HuH-7 (cell line): Measurements from ENCODE around the gene CD3D.
A peak's percentile ranks its signal among the peaks of the same experiment; 100 is the strongest.

Experiments used
- DNase-seq: peaks from one replicate; pipeline ENCODE4 v3.0.0; 2011; ENCODE audit warnings: low spot score

Gene CD3D

DNA sequence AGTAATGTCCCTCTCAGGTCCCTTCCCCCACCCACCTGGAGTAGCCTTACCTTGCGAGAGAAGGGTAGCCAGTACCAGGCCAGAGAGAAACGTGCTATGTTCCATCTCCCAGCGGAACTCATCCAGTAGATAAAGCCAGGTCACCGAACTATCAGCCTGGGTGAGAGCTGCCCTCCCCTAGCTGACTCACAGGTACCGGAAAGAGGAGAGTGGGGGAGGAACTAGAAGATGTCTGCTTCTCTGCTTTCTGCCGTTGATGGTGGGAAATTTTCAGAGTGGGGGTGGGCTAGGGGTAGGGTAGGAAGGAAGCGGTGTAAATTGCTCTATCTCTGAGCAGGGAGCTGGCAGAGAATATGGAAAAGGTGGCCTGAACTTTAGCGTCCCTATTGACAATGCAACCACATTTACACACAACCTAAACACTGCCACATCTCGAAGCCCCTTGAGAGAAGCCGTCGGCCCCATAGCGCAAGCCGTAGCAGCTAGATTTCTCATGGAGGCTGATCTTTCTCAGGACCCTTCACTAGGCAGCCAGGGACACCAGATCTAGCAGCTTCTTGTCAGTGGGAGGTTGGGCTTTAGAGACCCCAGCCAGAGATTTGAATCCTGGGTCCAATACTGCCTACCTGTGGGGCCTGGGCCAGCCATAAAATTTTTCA, at the start of gene CD3D:
Gene CD3D (minus strand): TSS at position 203 of the 659 bp plus-strand sequence. CDS start 98 bp downstream, at position 105.
- DNase-seq: no peak

- no peak for DNase-seq
These were observed 41.2 kb upstream of the CD3D start for GRCh38 chr11:118383657-118384056.

- DNase-seq: no peak
These were observed 40.4 kb upstream of the CD3D start for GRCh38 chr11:118382954-118383353.

DNA sequence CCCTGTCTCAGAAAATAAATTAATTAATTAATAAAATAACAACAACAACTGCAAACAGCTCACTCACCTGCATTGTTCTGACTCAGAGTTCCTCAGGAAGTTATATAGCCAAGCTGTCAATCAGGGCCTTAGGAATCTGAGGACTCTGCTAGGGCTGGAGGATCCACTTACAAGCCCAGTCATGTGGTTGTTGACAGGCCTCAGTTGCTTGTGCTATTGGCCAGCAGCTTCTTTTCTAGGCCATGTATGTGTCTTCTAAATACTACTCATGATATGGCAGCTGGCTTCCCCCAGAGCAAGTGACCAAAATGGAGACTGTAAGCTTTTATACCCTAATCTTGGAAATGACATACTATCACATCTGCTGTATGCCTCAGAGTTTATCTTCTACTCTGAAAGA, 38.1 kb upstream of the CD3D start:
- no peak for DNase-seq

GRCh38 chr11:118379497-118379896, 37.0 kb upstream of the CD3D start:
- DNase-seq: no peak

GRCh38 chr11:118375978-118376377, 33.5 kb upstream of the CD3D start:
- no peak for DNase-seq

DNA sequence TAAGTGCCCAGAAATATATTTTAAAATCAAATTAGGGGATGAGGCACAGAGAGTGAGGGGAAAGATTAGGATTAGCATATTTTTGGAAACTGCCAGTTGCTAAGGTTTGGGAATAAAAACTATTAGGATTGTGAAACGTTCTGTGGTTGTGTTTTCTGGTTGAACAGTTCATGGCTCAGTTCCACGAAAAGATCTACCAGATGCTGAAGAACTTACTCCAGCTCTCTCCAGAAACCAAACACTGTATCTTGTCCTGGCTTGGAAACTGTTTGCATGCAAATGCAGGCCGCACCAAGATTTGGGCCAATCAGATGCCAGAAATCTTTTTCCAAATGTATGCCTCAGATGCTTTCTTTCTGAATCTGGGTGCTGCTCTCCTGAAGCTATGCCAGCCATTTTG, 32.2 kb upstream of the CD3D start:
- no peak for DNase-seq

- DNase-seq: no peak
These were observed 31.4 kb upstream of the CD3D start for GRCh38 chr11:118373871-118374270.

- DNase-seq: no peak
These were observed 30.8 kb upstream of the CD3D start for GRCh38 chr11:118373263-118373662.

DNA sequence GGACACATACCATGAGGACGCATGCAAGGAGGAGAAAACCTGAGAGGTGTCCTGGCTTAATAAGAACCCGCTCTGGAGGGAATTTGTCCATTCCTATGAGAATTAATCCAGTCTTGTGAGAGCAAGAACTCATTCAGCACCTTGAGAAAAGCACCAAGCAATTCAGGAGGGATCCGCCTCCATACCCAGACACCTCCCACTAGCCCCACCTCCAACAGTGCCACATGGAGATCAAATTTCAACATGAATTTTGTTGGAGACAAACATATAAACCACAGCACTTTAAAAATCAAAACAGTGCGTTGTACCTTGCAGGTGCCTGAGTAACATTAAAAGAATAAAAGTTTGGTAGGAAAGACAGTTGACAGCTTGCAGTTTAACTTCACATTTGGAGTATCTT, 28.3 kb upstream of the CD3D start:
- DNase-seq: no peak

GRCh38 chr11:118366287-118366686, 23.8 kb upstream of the CD3D start:
- no peak for DNase-seq

GRCh38 chr11:118364956-118365615, 22.6 kb upstream of the CD3D start:
- DNase-seq: no peak

DNA sequence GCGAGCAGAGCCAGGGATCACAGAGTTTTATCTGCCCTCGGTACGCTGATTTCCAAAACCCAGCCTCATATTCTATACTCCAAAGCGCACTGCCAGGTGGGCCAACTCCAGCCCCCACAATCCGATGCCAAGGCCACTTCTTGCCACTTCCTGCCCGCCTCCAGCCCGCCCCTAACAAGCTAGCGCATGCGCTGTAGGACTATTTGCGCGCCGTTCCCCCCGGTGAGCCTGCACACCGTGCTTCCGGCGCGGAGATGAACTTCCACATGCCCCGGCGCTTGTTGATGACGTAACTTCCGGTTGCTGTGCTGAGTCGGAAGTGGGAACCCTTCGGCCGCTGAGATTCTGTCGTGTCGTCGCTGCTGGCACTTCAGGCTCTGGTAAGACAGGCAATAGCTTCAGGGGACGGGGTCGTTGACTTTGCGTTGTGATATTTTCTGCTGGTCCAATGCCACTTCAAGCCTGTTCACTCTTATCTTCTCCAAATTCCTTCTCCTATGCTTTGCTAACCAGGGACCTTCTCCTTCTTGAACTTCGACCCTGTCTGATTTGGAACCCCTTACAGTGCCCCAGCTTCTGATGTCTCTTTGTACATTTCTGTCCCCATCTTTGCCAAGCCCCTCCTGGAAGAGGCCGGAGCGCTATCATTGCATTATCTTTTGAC, 16.9 kb upstream of the CD3D start, which contains the start of gene UBE4A:
Gene UBE4A (plus strand): TSS at position 306 of the 664 bp plus-strand sequence. CDS start 5,481 bp downstream, outside the sequence.
- DNase-seq: peak; percentile 74

DNA sequence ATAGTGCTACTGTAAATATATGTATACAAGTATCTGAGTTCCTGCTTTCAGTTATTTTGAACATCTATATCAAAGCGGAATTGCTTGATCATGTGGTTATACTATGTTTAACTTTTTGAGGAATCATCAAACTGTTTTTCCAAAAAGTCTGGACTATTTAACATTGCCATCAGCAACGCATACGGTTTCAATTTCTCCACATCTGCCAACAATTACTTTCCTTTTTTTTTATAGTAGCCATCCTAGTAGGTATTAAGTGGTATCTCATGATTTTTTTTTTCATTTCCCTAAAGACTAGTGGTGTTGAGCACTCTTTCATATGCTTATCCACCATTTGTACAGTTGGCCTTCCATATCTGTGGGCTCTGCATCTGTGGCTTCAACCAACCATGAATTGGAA, 15.6 kb upstream of the CD3D start:
- DNase-seq: no peak

DNA sequence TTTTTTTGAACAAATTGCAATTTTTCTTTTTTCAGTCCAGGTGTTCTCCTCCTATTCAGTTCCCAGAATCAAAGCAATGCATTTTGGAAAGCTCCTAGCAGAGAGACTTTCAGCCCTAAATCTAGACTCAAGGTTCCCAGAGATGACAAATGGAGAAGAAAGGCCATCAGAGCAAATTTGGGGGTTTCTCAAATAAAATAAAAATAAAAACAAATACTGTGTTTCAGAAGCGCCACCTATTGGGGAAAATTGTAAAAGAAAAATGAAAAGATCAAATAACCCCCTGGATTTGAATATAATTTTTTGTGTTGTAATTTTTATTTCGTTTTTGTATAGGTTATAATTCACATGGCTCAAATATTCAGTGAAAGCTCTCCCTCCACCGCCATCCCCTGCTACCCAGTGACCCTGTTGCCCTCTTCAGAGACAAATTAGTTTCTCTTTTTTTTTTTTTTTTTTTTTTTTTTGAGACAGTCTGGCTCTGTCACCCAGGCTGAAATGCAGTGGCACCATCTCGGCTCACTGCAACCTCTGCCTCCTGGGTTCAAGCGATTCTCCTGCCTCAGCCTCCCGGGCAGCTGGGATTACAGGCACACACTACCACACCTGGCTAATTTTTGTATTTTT, 10.7 kb upstream of the CD3D start:
- DNase-seq: no peak

DNA sequence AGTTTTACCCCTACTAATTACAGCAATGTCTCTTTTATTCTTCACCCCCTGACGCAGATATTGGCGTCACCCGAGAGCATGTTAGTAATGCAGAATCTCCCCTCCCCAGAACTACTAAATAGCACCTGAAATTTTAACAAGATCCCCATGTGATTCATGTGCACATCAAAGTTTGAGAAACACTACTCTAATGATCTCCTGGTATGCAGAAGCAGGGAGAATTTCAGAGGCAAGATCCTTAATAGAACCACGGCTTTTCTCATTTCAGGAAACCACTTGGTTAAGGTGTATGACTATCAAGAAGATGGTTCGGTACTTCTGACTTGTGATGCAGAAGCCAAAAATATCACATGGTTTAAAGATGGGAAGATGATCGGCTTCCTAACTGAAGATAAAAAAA, 7.0 kb upstream of the CD3D start:
- no peak for DNase-seq

- DNase-seq: no peak
These were observed 1.5 kb upstream of the CD3D start, which contains the start of gene CD3G for GRCh38 chr11:118343981-118344515. CD3G (plus strand) TSS chr11:118344344; CDS start chr11:118344424, 80 bp downstream.

- no peak for DNase-seq
These were observed 743 bp upstream of the CD3D start for GRCh38 chr11:118343248-118343647.

DNA sequence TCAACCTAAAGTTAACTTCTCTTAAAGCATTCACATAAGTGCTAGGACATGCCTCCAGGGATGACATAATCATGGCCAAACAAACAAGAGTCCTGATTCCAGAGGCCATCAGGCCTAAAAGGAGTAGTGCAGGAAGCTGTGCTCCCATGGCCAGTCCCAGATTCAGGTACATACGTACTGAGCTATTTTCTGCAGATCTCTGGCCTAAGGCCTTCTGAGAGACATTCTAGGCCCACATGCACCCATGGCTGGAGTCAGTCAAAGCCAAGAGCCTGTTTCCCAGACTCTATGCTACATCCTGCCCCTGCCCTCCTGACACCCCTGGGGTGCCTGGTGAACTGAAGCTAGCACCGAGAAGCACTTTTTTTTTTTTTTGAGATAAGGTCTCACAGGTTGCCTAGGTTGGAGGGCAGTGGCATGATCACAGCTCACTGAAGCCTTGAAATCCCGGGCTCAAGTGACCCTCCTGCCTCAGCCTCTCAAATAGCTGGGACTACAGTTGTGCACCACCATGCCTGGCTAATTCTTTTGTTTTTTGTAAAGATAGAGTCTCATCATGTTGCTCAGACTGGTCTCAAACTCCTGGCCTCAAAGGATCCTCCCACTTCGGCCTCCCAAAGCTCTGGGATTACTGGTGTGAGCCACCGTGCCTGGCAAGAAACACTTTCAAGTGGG, 553 bp downstream of the CD3D start:
- no peak for DNase-seq

DNA sequence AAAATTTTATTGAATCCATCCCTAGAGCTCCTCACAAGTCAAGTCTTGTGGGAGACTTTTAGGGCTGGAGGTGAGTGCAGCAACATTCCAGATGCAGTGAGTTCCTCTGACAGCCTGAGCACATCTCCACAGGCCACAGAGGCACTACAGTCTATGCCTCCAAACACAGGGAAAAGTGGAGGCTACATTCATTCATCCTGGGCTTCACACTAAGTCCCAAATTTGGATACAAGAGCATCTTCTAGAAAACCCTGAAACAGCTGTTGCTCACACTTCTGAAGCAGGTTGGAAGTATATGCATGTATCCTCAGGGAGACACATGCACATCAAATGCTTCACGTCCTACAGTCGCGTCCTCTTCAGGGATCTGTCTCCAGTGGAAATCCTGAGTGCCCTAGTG, 1.2 kb downstream of the CD3D start:
- no peak for DNase-seq

GRCh38 chr11:118340449-118340848, 2.1 kb downstream of the CD3D start:
- DNase-seq: no peak
